Hepatic stellate cell (primary cell): ENCODE measurements around the gene ZBTB20.

ENCODE experiments used
- DNase-seq: peaks from one replicate; pipeline ENCODE4 v3.0.0; 2011; ENCODE audit warnings: low spot score

Gene ZBTB20

GRCh38 chr3:114441386-114441785 is 705.7 kb downstream of the ZBTB20 start:
- DNase-seq: no peak

- DNase-seq: no peak
These were observed 706.4 kb downstream of the ZBTB20 start for GRCh38 chr3:114440700-114441099.

GRCh38 chr3:114439284-114439683 is 707.8 kb downstream of the ZBTB20 start:
- no peak for DNase-seq

- no peak for DNase-seq
These were observed 709.2 kb downstream of the ZBTB20 start for GRCh38 chr3:114437897-114438296.

GRCh38 chr3:114436182-114436581 is 710.9 kb downstream of the ZBTB20 start:
- DNase-seq: no peak

- no peak for DNase-seq
These were observed 711.5 kb downstream of the ZBTB20 start for GRCh38 chr3:114435386-114436115.

- DNase-seq: no peak
These were observed 714.8 kb downstream of the ZBTB20 start for GRCh38 chr3:114432310-114432709.

GRCh38 chr3:114428044-114428595 is 719.0 kb downstream of the ZBTB20 start:
- DNase-seq: no peak

GRCh38 chr3:114427285-114428043 is 719.6 kb downstream of the ZBTB20 start:
- no peak for DNase-seq

GRCh38 chr3:114424337-114424736 is 722.8 kb downstream of the ZBTB20 start:
- DNase-seq: no peak

- no peak for DNase-seq
These were observed 725.9 kb downstream of the ZBTB20 start for GRCh38 chr3:114421204-114421603.

GRCh38 chr3:114420072-114420471 is 727.0 kb downstream of the ZBTB20 start:
- DNase-seq: no peak

GRCh38 chr3:114418724-114419543 is 728.2 kb downstream of the ZBTB20 start:
- DNase-seq: peak; percentile 15

- no peak for DNase-seq
These were observed 729.0 kb downstream of the ZBTB20 start for GRCh38 chr3:114418107-114418506.

GRCh38 chr3:114417675-114418074 is 729.4 kb downstream of the ZBTB20 start:
- DNase-seq: no peak

- no peak for DNase-seq
These were observed 729.8 kb downstream of the ZBTB20 start for GRCh38 chr3:114417265-114417664.

GRCh38 chr3:114411811-114412803 is 735.0 kb downstream of the ZBTB20 start:
- peak; percentile 3 for DNase-seq

GRCh38 chr3:114411190-114411668 is 735.9 kb downstream of the ZBTB20 start:
- DNase-seq: no peak

- no peak for DNase-seq
These were observed 738.1 kb downstream of the ZBTB20 start for GRCh38 chr3:114408736-114409670.

- no peak for DNase-seq
These were observed 740.2 kb downstream of the ZBTB20 start for GRCh38 chr3:114406922-114407321.
